ENCODE measurements around the gene NAP1L4.

DNA sequence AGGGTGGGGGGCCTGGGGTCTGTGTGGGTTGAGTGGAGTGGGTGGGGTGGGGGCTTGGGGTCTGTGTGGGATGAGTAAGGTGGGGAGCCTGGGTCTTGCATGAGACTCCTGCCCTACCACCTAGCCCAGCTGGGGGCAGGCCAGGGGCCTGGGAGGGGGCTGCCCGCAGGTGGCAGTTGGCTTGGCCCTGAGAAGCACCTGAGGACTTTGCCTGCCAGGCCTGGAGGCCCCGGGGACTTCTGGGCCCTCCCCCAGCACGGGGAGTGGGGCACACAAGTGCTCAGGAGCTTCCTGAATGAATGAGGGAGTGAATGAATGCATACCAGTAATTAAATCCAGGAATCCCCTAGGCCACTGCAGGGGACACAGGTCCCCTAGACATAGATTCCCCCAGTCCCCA is 69.5 kb downstream of the NAP1L4 start:
- no peak for TF ChIP-seq POLR2A (IDR thresholded peaks at IDR 0.05)
- TF ChIP-seq CTCF (IDR thresholded peaks at IDR 0.05): no peak

Data from right lobe of liver (tissue), 4 donors.